Measurements from ENCODE around the gene BLNK. TPM values are rescaled to one million over a fixed set of nuclear protein-coding genes. Genes with fewer than 3 reads are reported as not detected.

The BLNK gene
- total RNA-seq, 1 donor from 2014 or later = not detected

DNA sequence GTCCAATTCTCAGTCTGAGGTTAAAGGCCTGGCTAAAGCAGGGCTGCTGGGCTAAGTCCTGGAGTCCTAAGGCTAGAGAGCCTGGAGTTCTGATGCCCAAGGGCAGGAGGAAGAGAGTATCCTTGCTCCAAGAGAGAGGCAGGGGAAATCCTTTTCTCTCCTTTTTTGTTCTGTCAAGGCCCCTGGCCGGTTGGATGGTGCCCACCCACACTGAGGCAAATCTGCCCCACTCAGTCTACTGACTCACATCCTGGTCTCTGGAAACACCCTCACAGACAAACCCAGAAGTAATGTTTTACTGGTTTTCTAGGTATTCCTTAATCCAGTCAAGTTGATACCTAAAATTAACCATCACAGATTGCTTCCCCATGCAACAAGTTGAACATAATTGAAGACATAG, 118.3 kb downstream of the BLNK start:
- peaks cover 29% of the 10 kb centered on the region for H3K36me3 Mint-ChIP-seq (ENCODE audit: low read depth, unreplicated experiment)
- peak overlapping the region; percentile 31 for H3K4me3 Mint-ChIP-seq (ENCODE audit: unreplicated experiment)
- no peak for DNase-seq (ENCODE audit: low spot score)

DNA sequence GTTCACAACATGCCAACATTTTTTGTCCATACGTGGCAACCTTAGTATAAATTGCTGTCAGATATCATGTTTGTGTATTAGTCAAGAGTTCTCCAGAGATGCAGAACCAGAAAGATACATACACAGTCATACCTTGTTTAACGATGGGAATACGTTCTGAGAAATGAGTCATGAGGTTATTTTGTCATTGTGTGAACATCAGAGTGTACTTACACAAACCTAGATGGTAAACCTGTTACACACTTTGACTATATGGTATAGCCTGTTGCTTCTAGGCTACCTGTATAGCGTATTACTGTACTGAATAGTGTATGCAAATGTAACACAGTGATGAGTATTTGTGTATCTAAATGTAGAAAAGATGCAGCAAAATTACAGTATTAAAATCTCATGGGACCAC, 118.9 kb downstream of the BLNK start:
- Mint-ChIP-seq H3K4me3 (ENCODE audit: unreplicated experiment) (no peak overlapping the region), H3K27ac (ENCODE audit: unreplicated experiment) (no peak overlapping the region), H3K36me3 (ENCODE audit: low read depth, unreplicated experiment) (peaks cover 35% of the 10 kb centered on the region), H3K9me3 (ENCODE audit: unreplicated experiment) (no peaks in the 10 kb centered on the region), H3K27me3 (ENCODE audit: unreplicated experiment) (peaks cover 5% of the 10 kb centered on the region), H3K4me1 (ENCODE audit: unreplicated experiment) (peaks cover 8% of the 10 kb centered on the region)
- no peak for DNase-seq (ENCODE audit: low spot score)
- TF ChIP-seq, protein P1, sequence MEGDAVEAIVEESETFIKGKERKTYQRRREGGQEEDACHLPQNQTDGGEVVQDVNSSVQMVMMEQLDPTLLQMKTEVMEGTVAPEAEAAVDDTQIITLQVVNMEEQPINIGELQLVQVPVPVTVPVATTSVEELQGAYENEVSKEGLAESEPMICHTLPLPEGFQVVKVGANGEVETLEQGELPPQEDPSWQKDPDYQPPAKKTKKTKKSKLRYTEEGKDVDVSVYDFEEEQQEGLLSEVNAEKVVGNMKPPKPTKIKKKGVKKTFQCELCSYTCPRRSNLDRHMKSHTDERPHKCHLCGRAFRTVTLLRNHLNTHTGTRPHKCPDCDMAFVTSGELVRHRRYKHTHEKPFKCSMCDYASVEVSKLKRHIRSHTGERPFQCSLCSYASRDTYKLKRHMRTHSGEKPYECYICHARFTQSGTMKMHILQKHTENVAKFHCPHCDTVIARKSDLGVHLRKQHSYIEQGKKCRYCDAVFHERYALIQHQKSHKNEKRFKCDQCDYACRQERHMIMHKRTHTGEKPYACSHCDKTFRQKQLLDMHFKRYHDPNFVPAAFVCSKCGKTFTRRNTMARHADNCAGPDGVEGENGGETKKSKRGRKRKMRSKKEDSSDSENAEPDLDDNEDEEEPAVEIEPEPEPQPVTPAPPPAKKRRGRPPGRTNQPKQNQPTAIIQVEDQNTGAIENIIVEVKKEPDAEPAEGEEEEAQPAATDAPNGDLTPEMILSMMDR (IDR thresholded peaks at IDR 0.05; ENCODE audit: unreplicated experiment) = no peak

More for the DNA sequence above, 118.3 kb downstream of the BLNK start:
- H3K9me3 Mint-ChIP-seq (ENCODE audit: unreplicated experiment) = no peaks in the 10 kb centered on the region
- TF ChIP-seq, protein P1 (IDR thresholded peaks at IDR 0.05; ENCODE audit: unreplicated experiment) = no peak
- H3K27ac Mint-ChIP-seq (ENCODE audit: unreplicated experiment) = no peak overlapping the region
- H3K27me3 Mint-ChIP-seq (ENCODE audit: unreplicated experiment) = peaks cover 5% of the 10 kb centered on the region
- peaks cover 1% of the 10 kb centered on the region for H3K4me1 Mint-ChIP-seq (ENCODE audit: unreplicated experiment)

Other genes with a start within 250 kb of the BLNK start
- gene CCNJ, start 228.0 kb downstream of the BLNK start, total RNA-seq (ENCODE audit: unreplicated experiment) = 67.1 TPM
- 47.8 TPM for gene ZNF518A, start 141.3 kb downstream of the BLNK start, total RNA-seq (ENCODE audit: unreplicated experiment)
- gene DNTT, start 32.9 kb upstream of the BLNK start, total RNA-seq (ENCODE audit: unreplicated experiment) = not detected
- gene OPALIN, start 87.4 kb upstream of the BLNK start, total RNA-seq (ENCODE audit: unreplicated experiment) = not detected
- gene TLL2, start 242.4 kb upstream of the BLNK start, total RNA-seq (ENCODE audit: unreplicated experiment) = 0.41 TPM